GM12801 (cell line): Measurements from ENCODE around the gene LRRC23.

Experiments used
- CTCF ChIP-seq: IDR thresholded peaks from one replicate; pipeline ENCODE4 v1.5.1; 2011; ENCODE audit warnings: control low read depth; ENCODE audit not compliant: insufficient read length; ENCODE audit errors: extremely low read depth

LRRC23 gene

DNA sequence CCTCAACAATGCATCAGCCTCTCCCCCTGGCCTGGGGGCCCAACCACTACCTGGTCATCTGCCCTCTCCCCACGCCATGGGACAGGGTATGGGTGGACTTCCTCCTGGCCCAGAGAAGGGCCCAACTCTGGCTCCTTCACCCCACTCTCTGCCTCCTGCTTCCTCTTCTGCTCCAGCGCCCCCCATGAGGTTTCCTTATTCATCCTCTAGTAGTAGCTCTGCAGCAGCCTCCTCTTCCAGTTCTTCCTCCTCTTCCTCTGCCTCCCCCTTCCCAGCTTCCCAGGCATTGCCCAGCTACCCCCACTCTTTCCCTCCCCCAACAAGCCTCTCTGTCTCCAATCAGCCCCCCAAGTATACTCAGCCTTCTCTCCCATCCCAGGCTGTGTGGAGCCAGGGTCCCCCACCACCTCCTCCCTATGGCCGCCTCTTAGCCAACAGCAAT lies 31.6 kb downstream of the LRRC23 start:
- no peak for TF ChIP-seq CTCF

GRCh38 chr12:6936636-6937480 lies 32.2 kb downstream of the LRRC23 start:
- TF ChIP-seq CTCF: no peak

GRCh38 chr12:6937481-6938352 lies 33.1 kb downstream of the LRRC23 start:
- TF ChIP-seq CTCF: peak; percentile 19

GRCh38 chr12:6938353-6939190 lies 34.0 kb downstream of the LRRC23 start:
- TF ChIP-seq CTCF: no peak

- no peak for TF ChIP-seq CTCF
Observed at GRCh38 chr12:6939191-6939540, 34.5 kb downstream of the LRRC23 start.

DNA sequence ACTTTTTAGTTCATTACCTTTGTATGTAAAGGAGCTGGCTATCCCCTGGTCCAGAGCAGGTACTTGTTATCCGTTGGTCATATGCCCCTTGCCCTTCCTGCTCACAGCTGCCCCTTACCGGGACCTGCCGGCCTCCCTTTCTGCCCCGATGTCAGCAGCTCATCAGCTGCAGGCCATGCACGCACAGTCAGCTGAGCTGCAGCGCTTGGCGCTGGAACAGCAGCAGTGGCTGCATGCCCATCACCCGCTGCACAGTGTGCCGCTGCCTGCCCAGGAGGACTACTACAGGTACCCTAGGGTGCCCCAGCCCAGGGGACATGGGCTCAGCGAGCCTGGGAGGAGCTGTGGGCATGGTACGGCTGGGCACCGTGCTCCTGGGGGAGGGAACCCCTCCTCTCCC lies 36.6 kb downstream of the LRRC23 start:
- TF ChIP-seq CTCF: no peak

GRCh38 chr12:6941782-6942181 lies 37.2 kb downstream of the LRRC23 start:
- no peak for TF ChIP-seq CTCF
